Anterior cingulate cortex (tissue), 58 donors: Measurements from ENCODE around the gene GNG12.
A peak's percentile ranks its signal among the peaks of the same experiment; 100 is the strongest.

Experiments
- DNase-seq, 58 donors: peaks; one replicate each; lab custom pipeline; 2025; lab: John Stamatoyannopoulos, UW

The GNG12 gene

GRCh38 chr1:67686267-67687197 lies 146.7 kb downstream of the GNG12 start:
- DNase-seq, result peak in 53 of 58 donors; percentile 14 to 80 (median 51)

GRCh38 chr1:67685558-67686266 lies 147.6 kb downstream of the GNG12 start:
- peak in 29 of 58 donors; percentile 28 to 69 (median 49) for DNase-seq

- DNase-seq, result peak; percentile 60 to 100 (median 97)
These were observed 148.2 kb downstream of the GNG12 start, which contains the start of gene GADD45A for GRCh38 chr1:67685067-67685557. Gene GADD45A, plus strand, starts transcription at chr1:67685201. Its CDS starts 294 bp downstream, at chr1:67685495.

GRCh38 chr1:67684526-67685066 lies 148.7 kb downstream of the GNG12 start:
- peak in 2 of 58 donors; percentile 15 to 19 for DNase-seq

- peak in 17 of 58 donors; percentile 1 to 50 (median 15) for DNase-seq
These were observed 149.3 kb downstream of the GNG12 start for GRCh38 chr1:67683766-67684525.

GRCh38 chr1:67683316-67683715 lies 150.0 kb downstream of the GNG12 start:
- DNase-seq, result no peak

GRCh38 chr1:67682659-67683197 lies 150.5 kb downstream of the GNG12 start:
- DNase-seq, result no peak

- no peak for DNase-seq
These were observed 152.8 kb downstream of the GNG12 start for GRCh38 chr1:67680486-67680885.

GRCh38 chr1:67679691-67680090 lies 153.6 kb downstream of the GNG12 start:
- no peak for DNase-seq

GRCh38 chr1:67677930-67678329 lies 155.3 kb downstream of the GNG12 start:
- no peak for DNase-seq

- no peak for DNase-seq
These were observed 155.9 kb downstream of the GNG12 start for GRCh38 chr1:67677408-67677807.

- DNase-seq, result no peak
These were observed 156.3 kb downstream of the GNG12 start for GRCh38 chr1:67676946-67677345.

GRCh38 chr1:67676287-67676686 lies 157.0 kb downstream of the GNG12 start:
- DNase-seq, result no peak

GRCh38 chr1:67675800-67676199 lies 157.5 kb downstream of the GNG12 start:
- peak in 2 of 58 donors; percentile 3 to 5 for DNase-seq

- DNase-seq, result peak in 3 of 58 donors; percentile 2 to 4 (median 2)
These were observed 158.8 kb downstream of the GNG12 start for GRCh38 chr1:67674260-67675011.

GRCh38 chr1:67673468-67674201 lies 159.6 kb downstream of the GNG12 start:
- DNase-seq, result no peak

- DNase-seq, result no peak
These were observed 160.9 kb downstream of the GNG12 start for GRCh38 chr1:67672260-67672803.

GRCh38 chr1:67668660-67669059 lies 164.6 kb downstream of the GNG12 start:
- DNase-seq, result no peak
